ENCODE data around the gene ERAS. TPM values are rescaled to one million over a fixed set of nuclear protein-coding genes. Genes with fewer than 3 reads are reported as not detected.
"Not testable (repeated sequence)": the region's sequence is repeated elsewhere in the genome, so short reads cannot be mapped to it uniquely, and the experiment has no call there.

Gene ERAS
- total RNA-seq, 4 donors from 2014 or later, result not detected

DNA sequence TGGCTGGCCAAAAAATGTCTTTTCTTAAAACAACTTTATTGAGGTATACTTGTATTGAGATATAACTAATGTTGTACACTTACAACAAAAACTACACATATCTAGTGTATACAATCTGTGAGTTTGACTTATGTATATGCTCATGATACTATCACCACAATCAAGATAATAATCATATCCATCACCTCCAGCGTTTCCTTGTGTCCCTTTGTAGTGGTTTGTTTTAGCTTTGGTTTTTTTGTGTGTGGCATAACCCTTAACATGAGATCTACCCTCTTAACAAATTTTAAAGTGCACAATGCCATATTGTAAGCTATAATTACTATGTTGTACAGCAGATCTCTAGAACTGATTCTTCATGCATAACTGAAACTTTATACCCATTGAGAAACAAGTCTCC is 22.5 kb downstream of the ERAS start:
- intact Hi-C loops (cut with DNase I; ENCODE audit: low total_unique reads), result no loop called here
- no peak overlapping the region for H3K4me3 ChIP-seq (ENCODE audit: low read depth, poor library complexity, severe bottlenecking)
- 50 to 59% methylated on average over 1 of the region's 1 CpG for WGBS, 2 donors
- no peak for DNase-seq (ENCODE audit: low spot score in 2 of 2)
- TF ChIP-seq, protein P1, sequence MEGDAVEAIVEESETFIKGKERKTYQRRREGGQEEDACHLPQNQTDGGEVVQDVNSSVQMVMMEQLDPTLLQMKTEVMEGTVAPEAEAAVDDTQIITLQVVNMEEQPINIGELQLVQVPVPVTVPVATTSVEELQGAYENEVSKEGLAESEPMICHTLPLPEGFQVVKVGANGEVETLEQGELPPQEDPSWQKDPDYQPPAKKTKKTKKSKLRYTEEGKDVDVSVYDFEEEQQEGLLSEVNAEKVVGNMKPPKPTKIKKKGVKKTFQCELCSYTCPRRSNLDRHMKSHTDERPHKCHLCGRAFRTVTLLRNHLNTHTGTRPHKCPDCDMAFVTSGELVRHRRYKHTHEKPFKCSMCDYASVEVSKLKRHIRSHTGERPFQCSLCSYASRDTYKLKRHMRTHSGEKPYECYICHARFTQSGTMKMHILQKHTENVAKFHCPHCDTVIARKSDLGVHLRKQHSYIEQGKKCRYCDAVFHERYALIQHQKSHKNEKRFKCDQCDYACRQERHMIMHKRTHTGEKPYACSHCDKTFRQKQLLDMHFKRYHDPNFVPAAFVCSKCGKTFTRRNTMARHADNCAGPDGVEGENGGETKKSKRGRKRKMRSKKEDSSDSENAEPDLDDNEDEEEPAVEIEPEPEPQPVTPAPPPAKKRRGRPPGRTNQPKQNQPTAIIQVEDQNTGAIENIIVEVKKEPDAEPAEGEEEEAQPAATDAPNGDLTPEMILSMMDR (IDR thresholded peaks at IDR 0.05), result no peak
- TF ChIP-seq POLR2A (IDR thresholded peaks at IDR 0.05), result no peak

DNA sequence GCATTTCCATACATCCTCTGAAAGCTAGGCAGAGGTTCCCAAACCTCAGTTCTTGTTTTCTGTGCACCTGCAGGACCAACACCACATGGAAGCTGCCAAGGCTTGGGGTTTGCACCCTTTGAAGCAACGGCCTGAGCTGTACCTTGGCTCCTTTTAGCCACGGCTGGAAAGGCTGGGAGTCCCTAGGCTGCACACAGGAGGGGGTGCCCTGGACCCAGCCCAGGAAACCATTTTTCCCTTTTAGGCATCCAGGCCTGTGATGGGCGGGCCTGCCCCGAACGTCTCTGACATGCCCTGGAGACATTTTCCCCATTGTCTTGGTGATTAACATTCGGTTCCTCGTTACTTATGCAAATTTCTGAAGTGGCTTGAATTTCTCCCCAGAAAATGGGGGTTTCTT is 26.5 kb downstream of the ERAS start:
- intact Hi-C loops (cut with DNase I; ENCODE audit: low total_unique reads), result loop anchor here (5.0 kb wide), 1 partner anchor 1224 kb away; no protein-coding TSS in a partner anchor
- no peak overlapping the region for H3K4me3 ChIP-seq (ENCODE audit: low read depth, poor library complexity, severe bottlenecking)
- peak in 1 of 2 donors; percentile 74 for DNase-seq (ENCODE audit: low spot score in 2 of 2)
- WGBS, 2 donors, result 59 to 67% methylated on average over 7 of the region's 7 CpGs
- TF ChIP-seq, protein P1 (IDR thresholded peaks at IDR 0.05), result no peak
- TF ChIP-seq POLR2A (IDR thresholded peaks at IDR 0.05), result no peak

DNA sequence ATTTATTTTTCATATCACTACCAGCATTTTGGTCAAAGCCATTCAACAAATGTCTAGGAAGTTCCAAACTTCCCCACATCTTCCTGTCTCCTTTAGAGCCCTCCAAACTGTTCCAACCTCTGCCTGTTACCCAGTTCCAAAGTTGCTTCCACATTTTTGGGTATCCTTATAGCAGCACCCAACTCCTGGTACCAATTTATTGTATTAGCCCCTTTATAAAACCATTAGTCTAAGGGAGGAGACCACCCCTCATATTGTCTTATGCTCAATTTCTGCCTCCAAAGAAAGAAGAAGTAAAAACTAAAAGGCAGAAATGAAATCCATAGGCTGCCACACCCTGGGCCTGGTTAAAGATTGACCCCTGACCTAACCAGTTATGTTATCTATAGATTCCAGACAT is 27.2 kb downstream of the ERAS start:
- DNase-seq (ENCODE audit: low spot score in 2 of 2); H3K4me3 ChIP-seq (ENCODE audit: low read depth, poor library complexity, severe bottlenecking): not testable (repeated sequence)
- intact Hi-C loops (cut with DNase I; ENCODE audit: low total_unique reads), result loop anchor here (5.0 kb wide), 1 partner anchor 1224 kb away; no protein-coding TSS in a partner anchor

DNA sequence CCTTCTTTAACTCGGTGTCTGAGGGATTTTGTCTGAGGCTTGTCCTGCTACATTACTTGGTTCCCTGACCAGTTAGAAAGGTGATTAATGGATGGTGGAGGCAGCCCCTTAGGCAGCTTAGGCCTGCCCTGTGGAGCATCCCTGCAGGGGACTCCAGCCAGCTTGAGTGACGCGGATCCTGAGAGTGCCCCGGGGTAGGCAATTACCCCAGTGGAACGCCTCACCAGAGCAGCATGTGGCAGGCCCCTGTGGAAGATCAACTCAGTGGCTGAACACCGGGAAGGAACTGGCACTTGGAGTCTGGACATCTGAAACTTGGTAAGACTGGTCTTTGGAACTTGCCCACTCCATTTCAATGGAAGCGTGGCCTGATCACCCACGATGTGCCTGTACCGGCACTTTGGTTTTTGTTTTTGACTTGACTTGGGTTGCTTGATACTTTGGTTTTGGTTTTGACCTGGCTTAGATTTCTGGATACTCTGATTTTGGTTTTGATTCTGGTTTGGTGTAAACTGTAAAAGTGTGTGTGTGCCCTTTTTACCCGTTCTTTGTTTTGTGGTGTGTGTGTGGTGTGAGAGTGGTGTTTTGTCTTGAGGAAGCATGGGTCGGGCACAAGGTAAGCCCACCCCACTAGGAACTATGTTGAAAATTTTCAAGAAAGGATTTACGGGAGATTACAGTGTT is 27.9 kb downstream of the ERAS start:
- DNase-seq (ENCODE audit: low spot score in 2 of 2), result peak in 1 of 2 donors; percentile 74
- WGBS, 2 donors, result 89 to 90% methylated on average over 12 of the region's 12 CpGs
- intact Hi-C loops (cut with DNase I; ENCODE audit: low total_unique reads), result loop anchor here (5.0 kb wide), 1 partner anchor 1223 kb away; no protein-coding TSS in a partner anchor
- H3K4me3 ChIP-seq (ENCODE audit: low read depth, poor library complexity, severe bottlenecking), result not testable (repeated sequence)

DNA sequence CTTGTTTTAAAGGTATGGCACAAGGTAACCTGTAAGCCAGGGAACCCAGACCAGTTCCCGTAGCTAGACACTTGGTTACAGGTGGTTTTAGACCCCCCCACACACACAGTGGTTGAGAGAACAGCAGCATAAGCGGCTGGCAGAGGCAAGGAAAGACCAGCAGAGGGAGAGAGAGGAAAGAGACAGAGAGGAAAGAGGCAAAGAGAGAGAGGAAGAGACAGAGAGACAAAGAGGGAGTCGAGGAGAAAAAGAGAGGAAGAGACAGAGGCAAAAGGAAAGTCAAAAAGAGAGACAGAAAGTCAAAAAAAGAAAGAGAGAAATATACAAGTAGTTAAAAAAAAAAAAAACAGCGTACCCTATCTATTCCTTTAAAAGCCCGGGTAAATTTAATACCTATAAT is 28.6 kb downstream of the ERAS start:
- H3K4me3 ChIP-seq (ENCODE audit: low read depth, poor library complexity, severe bottlenecking), result no peak overlapping the region
- DNase-seq (ENCODE audit: low spot score in 2 of 2), result no peak
- intact Hi-C loops (cut with DNase I; ENCODE audit: low total_unique reads), result loop anchor here (5.0 kb wide), 1 partner anchor 1222 kb away; no protein-coding TSS in a partner anchor
- 27 to 51% methylated on average over 5 of the region's 5 CpGs for WGBS, 2 donors
- TF ChIP-seq, protein P1 (IDR thresholded peaks at IDR 0.05), result no peak
- no peak for TF ChIP-seq POLR2A (IDR thresholded peaks at IDR 0.05)

DNA sequence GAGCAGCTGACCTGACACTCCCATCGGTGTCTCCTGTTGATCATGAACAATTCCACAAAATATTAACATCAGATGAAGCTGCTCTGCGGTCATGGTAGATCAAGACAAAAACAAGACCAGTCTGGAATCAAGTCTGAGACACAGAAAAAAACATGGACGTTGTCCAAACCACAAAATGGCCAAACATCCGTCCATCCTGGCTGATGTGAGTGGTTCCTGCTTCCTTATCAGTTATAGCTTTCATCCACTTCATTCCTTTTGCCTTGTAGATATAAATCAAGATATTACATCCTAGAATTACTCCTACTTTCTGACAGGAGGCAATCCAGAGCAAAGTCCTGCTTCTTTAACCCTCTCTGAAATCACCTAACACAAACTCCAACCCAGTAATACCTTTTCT is 37.9 kb downstream of the ERAS start:
- no peak for TF ChIP-seq POLR2A (IDR thresholded peaks at IDR 0.05)
- TF ChIP-seq, protein P1 (IDR thresholded peaks at IDR 0.05), result no peak
- no peak overlapping the region for H3K4me3 ChIP-seq (ENCODE audit: low read depth, poor library complexity, severe bottlenecking)
- 52 to 64% methylated on average over 4 of the region's 4 CpGs for WGBS, 2 donors
- intact Hi-C loops (cut with DNase I; ENCODE audit: low total_unique reads), result no loop called here
- DNase-seq (ENCODE audit: low spot score in 2 of 2), result peak in 1 of 2 donors; percentile 25

DNA sequence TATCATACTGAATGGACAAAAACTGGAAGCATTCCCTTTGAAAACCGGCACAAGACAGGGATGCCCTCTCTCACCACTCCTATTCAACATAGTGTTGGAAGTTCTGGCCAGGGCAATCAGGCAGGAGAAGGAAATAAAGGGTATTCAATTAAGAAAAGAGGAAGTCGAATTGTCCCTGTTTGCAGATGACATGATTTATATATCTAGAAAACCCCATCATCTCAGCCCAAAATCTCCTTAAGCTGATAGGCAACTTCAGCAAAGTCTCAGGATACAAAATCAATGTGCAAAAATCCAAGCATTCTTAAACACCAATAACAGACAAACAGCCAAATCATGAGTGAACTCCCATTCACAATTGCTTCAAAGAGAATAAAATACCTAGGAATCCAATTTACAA is 45.7 kb downstream of the ERAS start:
- DNase-seq (ENCODE audit: low spot score in 2 of 2); H3K4me3 ChIP-seq (ENCODE audit: low read depth, poor library complexity, severe bottlenecking); intact Hi-C loops (cut with DNase I; ENCODE audit: low total_unique reads): not testable (repeated sequence)
- WGBS, 2 donors, result 48 to 64% methylated on average over 1 to 2 of the region's 2 CpGs

DNA sequence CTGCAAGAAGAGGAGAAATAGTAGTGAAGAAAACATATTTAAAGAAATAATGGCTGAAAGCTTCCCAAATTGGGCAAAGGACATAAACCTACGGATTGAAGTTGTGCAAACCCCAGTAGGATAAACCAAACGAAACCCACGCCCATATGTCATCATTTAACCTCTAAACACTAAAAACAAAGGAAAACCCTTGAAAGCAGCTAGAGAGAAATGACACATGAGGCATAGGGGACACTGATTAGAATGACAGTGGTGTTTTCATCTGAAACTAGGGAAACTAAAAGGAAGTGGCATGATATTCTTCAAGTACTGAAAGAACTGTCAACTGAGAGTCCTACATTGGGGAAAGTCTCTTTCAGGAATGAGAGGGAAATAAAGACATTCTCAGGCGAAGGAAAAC is 50.6 kb downstream of the ERAS start:
- DNase-seq (ENCODE audit: low spot score in 2 of 2); H3K4me3 ChIP-seq (ENCODE audit: low read depth, poor library complexity, severe bottlenecking); intact Hi-C loops (cut with DNase I; ENCODE audit: low total_unique reads): not testable (repeated sequence)
- 52 to 57% methylated on average over 4 of the region's 4 CpGs for WGBS, 2 donors
